Panc1 (cell line): ENCODE measurements around the gene UMAD1. TPM values are rescaled to one million over a fixed set of nuclear protein-coding genes. Genes with fewer than 3 reads are reported as not detected.

ENCODE experiments used
- ATAC-seq: fragments of 200-7000 bp; cut with Tn5 transposase; 2 replicates; pipeline ENCODE4 v1.9.1; 2020; ENCODE audit warnings: mild to moderate bottlenecking, moderate library complexity
- BruUV-seq: library from RNA; stranded (reverse); fragments of 400-500 nt; replicated peaks from 2 replicates; lab custom pipeline; 2021; lab: Mats Ljungman, UMichigan
- CTCF ChIA-PET: fragments of 300-600 bp; sonication (Branson Sonifier 250); formaldehyde crosslinking; loops from one replicate; lab custom pipeline; 2022; ENCODE audit warnings: antibody characterized with exemption; lab: Charles Lee
- POLR2A ChIA-PET: fragments of 300-600 bp; sonication (Branson Sonifier 250); formaldehyde crosslinking; loops from one replicate; lab custom pipeline; 2022; ENCODE audit warnings: antibody characterized with exemption; lab: Charles Lee
- DNase-seq: peaks from one replicate; pipeline ENCODE4 v3.0.0-alpha.2; 2010; ENCODE audit warnings: low read depth, low spot score
- H3K27ac ChIP-seq: 2 replicates; pipeline ENCODE4 v1.5.1; 2011; ENCODE audit warnings: mild to moderate bottlenecking, low read length, inconsistent platforms
- H3K27me3 ChIP-seq: fragments of 200-500 bp; sonication (Bioruptor generic); 2 replicates; pipeline ENCODE4 v1.6.0; 2014; ENCODE audit warnings: low read length, inconsistent platforms; ENCODE audit not compliant: control insufficient read depth, insufficient read depth
- H3K36me3 ChIP-seq: fragments of 200-500 bp; sonication (Bioruptor generic); 2 replicates; pipeline ENCODE4 v1.5.1; 2014; ENCODE audit warnings: inconsistent platforms, mild to moderate bottlenecking, low read length, moderate library complexity; ENCODE audit not compliant: control insufficient read depth, insufficient read depth
- H3K4me1 ChIP-seq: 2 replicates; pipeline ENCODE4 v1.5.1; 2011; ENCODE audit warnings: inconsistent platforms, mild to moderate bottlenecking, low read length, moderate library complexity; ENCODE audit not compliant: control insufficient read depth, insufficient read depth
- H3K4me3 ChIP-seq, 2 experiments: 2 replicates each; pipeline ENCODE4 v1.5.1; 2011 to 2012; ENCODE audit warnings: low read depth in 2 of 2, low read length in 2 of 2, mild to moderate bottlenecking in 2 of 2, inconsistent platforms in 1 of 2, moderate library complexity in 1 of 2
- H3K9me3 ChIP-seq: fragments of 200-500 bp; sonication (Bioruptor generic); 2 replicates; pipeline ENCODE4 v1.5.1; 2014; ENCODE audit warnings: low read depth, mild to moderate bottlenecking, inconsistent platforms, low read length, moderate library complexity; ENCODE audit not compliant: control insufficient read depth, insufficient read depth
- CTCF ChIP-seq: fragments of 450-650 bp; IDR thresholded peaks from 2 replicates; pipeline ENCODE4 v1.5.1; 2017; ENCODE audit warnings: mild to moderate bottlenecking
- POLR2AphosphoS5 ChIP-seq: IDR thresholded peaks from 2 replicates; pipeline ENCODE4 v1.6.1; 2012; ENCODE audit warnings: mild to moderate bottlenecking, low read depth, low read length, moderate library complexity
- REST ChIP-seq, 2 experiments: IDR thresholded peaks; 2 replicates each; pipeline ENCODE4 v1.6.1; 2011 to 2012; ENCODE audit warnings: low read depth in 2 of 2, control low read depth in 1 of 2, low read length in 1 of 2, mild to moderate bottlenecking in 1 of 2, moderate library complexity in 1 of 2; ENCODE audit not compliant: insufficient read depth in 1 of 2
- SIN3A ChIP-seq: IDR thresholded peaks from 2 replicates; pipeline ENCODE4 v1.6.1; 2012; ENCODE audit warnings: low read depth, mild to moderate bottlenecking, low read length, moderate library complexity, borderline replicate concordance; ENCODE audit not compliant: insufficient read depth
- TCF7L2 ChIP-seq: IDR thresholded peaks from 2 replicates; pipeline ENCODE4 v1.6.1; 2011; ENCODE audit warnings: mild to moderate bottlenecking, low read depth, low read length, inconsistent platforms
- in situ Hi-C: cut with HindIII; loops from 2 replicates; pipeline ENCODE4 v1.10.0; 2016; ENCODE audit warnings: low sequenced_read_pairs, low pct_unique_long_range_greater_than_20kb
- intact Hi-C: fragments of 100-400 bp; cut with micrococcal nuclease; formaldehyde crosslinking; loops from one replicate; pipeline ENCODE4 v1.10.0; 2022; ENCODE audit not compliant: unreplicated experiment
- total RNA-seq: library from RNA; stranded (reverse); gene quantifications from one replicate; pipeline ENCODE4 v1.2.1, GENCODE V29; 2021; ENCODE audit not compliant: unreplicated experiment

UMAD1 gene
- total RNA-seq, 1 experiment from 2014 or later, result 19.9 TPM

- Histone ChIP-seq H3K4me1 (no peaks in the 10 kb centered on the region), H3K27me3 (no peaks in the 10 kb centered on the region), H3K36me3 (no peaks in the 10 kb centered on the region), H3K27ac (no peak overlapping the region), H3K9me3 (no peaks in the 10 kb centered on the region), H3K4me3 (no peak overlapping the region)
- in situ Hi-C loops (no loop called here), intact Hi-C loops (no loop called here)
- DNase-seq, result no peak
- ChIA-PET POLR2A (no interaction called here), CTCF (no interaction called here)
- BruUV-seq, result no TSS peak
- TF ChIP-seq TCF7L2 (no peak), SIN3A (no peak), REST (IDR thresholded peaks at IDR 0.05; ENCODE audit: insufficient read depth in 1 of 2, low read depth in 2 of 2, low read length in 1 of 2) (no peak), POLR2AphosphoS5 (no peak), CTCF (no peak)
- ATAC-seq, result no peak
Observed at GRCh38 chr7:7914547-7914946, 274.0 kb downstream of the UMAD1 start.

GRCh38 chr7:7916064-7916463 lies 275.5 kb downstream of the UMAD1 start:
- Histone ChIP-seq H3K27ac (no peak overlapping the region), H3K4me1 (no peaks in the 10 kb centered on the region), H3K36me3 (no peaks in the 10 kb centered on the region), H3K9me3 (no peaks in the 10 kb centered on the region), H3K27me3 (no peaks in the 10 kb centered on the region), H3K4me3 (no peak overlapping the region)
- POLR2A ChIA-PET, result no interaction called here
- in situ Hi-C loops (loop anchor here (5.0 kb wide), 1 partner anchor 69 kb away; no protein-coding TSS in a partner anchor), intact Hi-C loops (no loop called here)
- CTCF ChIA-PET, result no interaction called here
- TF ChIP-seq CTCF (no peak), POLR2AphosphoS5 (no peak), TCF7L2 (no peak), SIN3A (no peak), REST (IDR thresholded peaks at IDR 0.05; ENCODE audit: insufficient read depth in 1 of 2, low read depth in 2 of 2, low read length in 1 of 2) (no peak)
- DNase-seq, result no peak
- no peak for ATAC-seq
- BruUV-seq, result no TSS peak
